GM21576 (cell line): Measurements from ENCODE around the gene ERMAP.
"Not testable (repeated sequence)": the region's sequence is repeated elsewhere in the genome, so short reads cannot be mapped to it uniquely, and the experiment has no call there.

ENCODE experiments used
- ATAC-seq: cut with Tn5 transposase; IDR thresholded peaks from one replicate; pipeline ENCODE4 v1.9.1; 2021; ENCODE audit warnings: mild to moderate bottlenecking, moderate library complexity; ENCODE audit not compliant: unreplicated experiment

Gene ERMAP

DNA sequence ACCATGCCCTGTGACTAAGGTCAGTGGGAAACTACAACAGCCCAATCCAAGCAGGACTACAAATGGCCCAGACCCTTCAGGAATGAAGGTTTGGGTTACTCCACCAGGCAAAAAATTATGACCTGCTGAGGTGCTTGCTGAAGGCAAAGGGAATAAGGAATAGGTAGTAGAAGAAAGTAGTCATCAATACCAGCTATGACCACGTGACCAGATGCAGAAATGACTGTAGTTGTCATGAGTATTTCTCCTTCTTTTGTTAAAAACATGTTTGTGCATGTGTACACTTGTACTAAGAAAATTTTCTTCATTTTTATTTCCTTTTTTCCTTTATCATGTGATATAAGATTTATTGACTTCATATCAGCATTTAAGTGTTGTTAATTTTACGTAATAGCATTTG, 52.3 kb downstream of the ERMAP start:
- ATAC-seq = not testable (repeated sequence)

DNA sequence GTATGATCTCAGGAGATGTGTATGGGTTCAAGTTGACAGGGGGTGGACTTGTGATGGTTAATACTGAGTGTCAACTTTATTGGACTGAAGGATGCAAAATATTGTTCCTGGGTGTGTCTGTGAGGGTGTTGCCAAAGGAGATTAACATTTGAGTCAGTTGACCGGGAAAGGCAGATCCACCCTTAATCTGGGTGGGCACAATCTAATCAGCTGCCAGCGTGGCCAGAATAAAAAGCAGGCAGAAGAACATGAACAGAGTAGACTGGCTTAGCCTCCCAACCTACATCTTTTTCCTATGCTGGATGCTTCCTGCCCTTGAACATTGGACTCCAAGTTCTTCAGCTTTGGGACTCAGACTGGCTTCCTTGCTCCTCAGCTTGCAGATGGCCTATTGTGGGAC, 52.8 kb downstream of the ERMAP start:
- ATAC-seq = not testable (repeated sequence)

DNA sequence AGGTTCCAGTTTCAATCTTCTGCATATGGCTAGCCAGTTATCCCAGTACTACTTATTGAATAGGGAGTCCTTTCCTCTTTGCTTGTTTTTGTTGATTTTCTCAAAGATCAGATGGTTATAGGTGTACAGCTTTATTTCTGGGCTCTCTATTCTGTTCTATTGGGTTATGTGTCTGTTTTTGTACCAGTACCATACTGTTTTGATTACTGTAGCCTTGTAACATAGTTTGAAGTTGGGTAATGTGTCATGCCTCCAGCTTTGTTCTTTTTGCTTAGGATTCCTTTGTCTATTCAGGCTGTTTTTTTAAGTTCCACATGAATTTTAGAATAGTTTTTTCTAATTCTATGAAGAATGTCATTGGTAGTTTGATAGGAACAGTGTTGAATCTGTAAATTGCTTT, 56.2 kb downstream of the ERMAP start:
- ATAC-seq = not testable (repeated sequence)

DNA sequence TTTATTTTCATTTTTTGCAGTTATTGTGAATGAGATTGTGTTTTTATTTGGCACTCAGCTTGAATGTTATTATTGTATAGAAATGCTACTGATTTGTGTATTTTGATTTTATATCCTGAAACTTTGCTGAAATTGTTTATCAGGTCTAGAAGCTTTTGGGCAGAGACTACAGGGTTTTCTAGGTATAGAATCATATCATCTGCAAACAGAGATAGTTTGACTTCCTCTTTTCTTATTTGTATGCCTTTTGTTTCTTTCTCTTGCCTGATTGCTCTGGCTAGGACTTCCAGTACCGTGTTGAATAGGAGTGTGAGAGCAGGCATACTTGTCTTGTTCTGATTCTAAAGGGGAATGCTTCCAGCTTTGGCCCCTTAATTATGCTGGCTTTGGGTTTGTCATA, 56.7 kb downstream of the ERMAP start:
- ATAC-seq = no peak

DNA sequence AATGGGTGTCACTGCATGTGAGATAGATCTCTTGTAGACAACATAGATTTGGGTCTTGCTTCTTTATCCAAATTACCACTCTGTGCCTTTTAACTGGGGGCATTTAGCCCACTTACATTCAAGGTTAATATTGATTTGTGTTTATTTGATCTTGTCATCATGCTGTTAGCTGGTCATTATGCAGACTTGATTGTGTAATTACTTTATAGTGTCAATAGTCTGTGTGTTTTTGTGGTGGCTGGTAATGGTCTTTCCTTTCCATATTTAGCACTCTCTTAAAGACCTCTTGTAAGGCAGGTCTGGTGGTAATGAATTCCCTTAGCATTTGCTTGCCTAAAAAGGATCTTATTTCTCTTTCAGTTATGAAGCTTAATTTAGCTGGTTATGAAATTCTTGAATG, 59.1 kb downstream of the ERMAP start:
- ATAC-seq = no peak

DNA sequence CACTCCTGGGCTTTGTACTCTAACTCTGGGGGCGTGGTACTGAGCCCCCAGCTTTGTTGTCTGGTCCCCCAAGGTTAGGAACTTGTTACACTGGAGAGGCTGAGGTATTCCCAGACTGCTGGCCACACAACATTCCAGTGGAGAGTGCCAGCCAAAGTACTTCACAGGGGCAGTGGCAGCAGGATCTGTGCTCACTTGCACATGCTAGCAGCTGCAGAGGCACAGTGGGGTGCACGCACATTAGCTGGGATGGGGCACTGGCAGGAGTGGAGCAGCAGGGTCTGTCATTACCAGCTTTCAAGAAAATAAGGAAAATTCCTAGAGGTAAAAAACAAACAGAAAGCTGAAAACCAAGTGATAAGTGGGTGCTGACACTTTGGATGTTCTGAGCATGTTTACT, 60.5 kb downstream of the ERMAP start:
- ATAC-seq = no peak

DNA sequence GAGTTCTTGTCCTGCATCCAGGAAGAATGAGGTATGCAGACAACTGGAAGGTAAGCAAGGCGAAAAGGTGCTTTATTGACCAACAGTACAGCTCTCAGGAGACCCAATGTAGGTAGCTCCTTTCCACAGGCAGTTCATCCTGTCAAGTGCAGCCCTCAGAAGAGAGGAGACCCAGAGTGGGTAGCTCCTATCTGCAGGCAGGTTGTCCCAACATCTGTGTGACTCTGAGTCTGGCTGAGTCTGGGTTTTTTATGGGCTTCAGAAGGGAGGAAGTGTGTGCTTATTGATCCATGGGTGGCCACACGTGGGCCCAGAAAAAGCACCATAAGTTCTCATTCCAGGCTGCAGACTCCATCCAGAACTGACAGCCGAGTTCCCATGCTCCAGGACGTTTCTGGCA, 63.5 kb downstream of the ERMAP start:
- no peak for ATAC-seq

DNA sequence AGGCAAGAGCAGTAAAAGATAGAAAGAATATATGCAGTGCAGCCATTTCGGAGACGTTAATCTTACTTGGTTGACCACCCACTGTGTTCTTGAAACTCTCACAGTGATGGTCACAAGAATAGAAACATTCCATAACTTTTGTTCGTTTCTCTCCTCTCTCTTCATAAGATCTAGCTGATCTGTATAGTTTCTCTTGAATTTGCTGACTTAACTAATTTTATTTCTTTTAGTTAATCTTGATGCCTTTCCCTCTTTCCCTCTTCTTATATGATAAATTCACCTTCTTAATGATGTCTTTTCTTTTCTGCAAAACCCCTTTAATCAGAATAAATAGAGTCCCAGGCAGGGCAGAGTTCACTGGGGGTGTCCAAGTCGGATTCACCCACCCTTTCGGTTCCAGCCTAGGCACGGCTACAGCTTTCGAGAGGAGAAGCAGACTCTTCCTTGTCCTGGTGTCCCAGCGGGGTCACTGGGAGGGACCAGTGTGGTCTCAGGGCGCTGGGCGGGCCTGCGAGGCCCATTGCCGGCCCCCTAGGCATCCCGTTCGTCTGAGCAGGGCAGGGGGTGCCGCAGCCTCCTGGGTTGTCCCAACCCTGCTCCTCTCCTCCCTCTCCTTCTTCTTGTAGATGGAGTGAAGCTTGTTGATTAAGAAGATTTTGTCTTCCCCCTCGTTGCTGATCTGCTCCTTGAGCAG, 69.3 kb downstream of the ERMAP start:
- ATAC-seq = no peak

DNA sequence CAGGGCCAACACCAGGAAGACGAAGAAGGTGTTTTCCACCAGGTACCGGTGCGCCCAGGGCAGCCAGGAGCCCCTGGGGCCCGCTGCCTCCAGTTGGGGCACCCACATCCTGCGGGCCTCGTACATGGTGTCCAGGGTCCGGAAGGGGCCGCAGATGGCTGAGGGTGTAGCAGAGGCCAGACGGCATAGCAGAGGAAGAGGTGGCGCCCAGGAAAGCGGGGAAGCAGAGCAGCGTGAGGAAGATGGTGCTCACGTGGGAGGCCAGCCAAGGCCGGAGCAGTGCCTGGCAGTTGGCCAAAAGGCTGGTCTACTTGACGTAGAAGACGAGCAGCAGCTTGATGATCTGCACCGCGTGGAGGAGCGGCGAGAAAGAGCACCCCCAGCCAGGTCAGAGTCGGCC, 69.9 kb downstream of the ERMAP start:
- no peak for ATAC-seq

DNA sequence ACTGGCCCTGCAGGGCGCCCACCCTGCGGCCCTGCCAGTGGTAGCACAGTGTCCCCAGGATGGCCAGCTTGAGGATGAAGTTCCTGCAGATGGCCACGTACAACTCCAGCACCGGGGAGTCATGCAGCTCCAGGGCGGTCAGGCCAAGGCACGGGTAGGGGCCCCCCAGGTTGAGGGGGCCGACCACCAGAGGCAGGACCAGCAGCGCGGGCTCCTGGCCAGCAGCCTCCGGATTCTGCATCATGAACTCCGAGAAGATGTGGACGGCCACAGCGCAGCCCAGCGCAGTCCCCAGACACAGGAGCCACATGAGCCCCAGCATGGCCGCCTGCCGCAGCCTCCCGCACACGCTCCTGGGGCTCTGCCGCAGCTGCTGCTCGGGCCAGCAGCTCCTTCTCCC, 70.4 kb downstream of the ERMAP start:
- ATAC-seq = no peak

DNA sequence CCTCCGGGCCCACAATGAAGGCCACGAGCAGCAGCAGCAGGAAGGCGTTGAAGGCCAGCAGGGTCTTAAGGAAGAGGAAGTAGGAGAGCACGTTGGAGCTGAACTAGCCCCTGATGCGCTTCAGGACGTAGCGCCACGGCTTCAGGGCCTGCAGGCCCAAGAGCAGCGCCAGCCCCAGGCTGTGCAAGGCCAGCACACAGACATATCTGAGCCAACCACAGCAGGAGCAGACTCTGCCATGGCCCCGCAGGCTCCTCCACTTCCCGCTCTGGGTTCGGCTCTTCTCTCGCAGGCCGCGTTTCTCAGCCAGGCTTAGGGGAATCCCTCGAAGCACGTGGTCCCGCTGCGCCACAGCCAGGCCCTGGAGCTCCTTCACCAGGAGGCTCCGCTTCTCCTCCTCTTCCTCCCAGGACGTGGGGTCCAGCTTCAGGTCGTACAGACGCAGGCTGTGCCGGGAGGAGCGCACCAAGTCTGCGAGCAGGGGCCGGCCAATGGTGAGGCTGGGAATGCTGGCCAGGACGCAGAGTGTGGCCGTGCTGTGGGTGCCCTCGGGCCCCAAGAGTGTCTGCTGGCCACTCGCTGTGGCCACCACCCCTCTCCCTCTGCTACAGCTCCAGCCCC, 71.2 kb downstream of the ERMAP start:
- ATAC-seq = no peak

DNA sequence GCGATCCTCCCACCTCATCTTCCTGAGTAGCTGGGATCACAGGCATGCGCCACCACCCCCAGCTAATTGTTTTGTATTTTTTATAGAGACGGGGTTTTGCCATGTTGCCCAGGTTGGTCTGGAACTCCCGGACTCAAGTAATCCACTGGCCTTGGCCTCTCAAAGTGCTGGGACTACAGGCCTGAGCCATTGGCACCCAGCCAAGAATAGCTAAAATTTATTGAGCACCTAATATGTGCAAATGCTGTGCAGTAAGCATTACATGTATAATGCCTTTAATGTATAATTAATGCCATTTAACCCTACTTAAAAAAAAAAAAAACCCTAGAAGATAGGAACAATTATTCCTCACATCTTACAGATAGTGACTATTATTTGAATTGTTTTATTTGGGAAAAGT, 72.3 kb downstream of the ERMAP start:
- ATAC-seq = no peak

DNA sequence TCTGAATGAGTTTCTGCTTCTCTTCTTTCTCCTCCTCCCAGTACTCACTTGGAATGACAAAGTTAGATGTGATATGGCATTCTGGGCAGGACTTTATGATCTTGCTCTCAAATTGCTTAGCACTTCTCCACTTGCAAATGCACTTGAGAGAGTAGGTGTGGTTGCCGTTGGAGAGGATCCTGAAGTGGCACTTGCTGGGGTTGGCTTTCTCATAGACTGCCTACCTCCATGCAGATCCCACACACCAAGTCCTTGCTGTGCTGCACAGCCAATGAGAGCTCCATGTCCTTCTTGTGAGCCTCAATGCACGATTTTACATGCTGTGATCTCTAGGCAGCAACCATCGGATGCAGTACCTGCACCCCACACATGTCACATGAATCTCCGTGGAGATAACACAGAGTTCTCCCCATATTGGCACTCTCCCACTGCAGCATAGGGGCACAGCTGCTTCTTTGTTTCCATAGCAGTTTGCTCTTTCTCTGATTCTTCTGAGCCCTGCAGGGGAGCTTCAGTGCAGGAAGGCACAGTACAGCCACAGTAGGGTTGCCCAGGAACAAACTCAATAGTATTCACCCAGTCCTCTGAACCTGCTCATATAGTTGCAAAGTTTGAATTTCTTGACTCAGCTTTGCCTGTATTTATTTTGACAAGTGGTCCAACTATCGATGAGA, 74.7 kb downstream of the ERMAP start:
- no peak for ATAC-seq
